GM21528 (cell line): ENCODE measurements around the gene WDR72.

Experiments used
- ATAC-seq: cut with Tn5 transposase; IDR thresholded peaks from one replicate; pipeline ENCODE4 v1.9.1; 2021; ENCODE audit warnings: mild to moderate bottlenecking, moderate library complexity; ENCODE audit not compliant: unreplicated experiment, low FRiP score

The WDR72 gene

DNA sequence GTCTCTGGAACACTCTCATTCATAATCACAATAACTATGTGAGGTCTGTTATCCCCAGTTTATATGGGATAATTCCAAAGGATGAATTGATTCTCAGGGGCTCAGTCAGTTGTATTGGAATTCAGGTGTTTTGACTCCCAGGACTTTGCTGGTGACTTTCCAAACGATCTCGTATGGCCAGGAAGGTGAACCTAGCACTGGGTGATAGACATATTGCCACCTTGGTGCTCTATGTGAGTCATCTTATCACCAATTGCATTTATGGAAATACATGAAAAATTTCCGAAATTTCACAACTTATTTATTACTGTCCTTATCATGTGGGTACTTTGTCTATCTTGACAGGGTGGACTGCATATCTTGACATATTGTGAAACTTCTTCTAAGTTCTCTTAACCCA is 287.3 kb downstream of the WDR72 start:
- no peak for ATAC-seq

DNA sequence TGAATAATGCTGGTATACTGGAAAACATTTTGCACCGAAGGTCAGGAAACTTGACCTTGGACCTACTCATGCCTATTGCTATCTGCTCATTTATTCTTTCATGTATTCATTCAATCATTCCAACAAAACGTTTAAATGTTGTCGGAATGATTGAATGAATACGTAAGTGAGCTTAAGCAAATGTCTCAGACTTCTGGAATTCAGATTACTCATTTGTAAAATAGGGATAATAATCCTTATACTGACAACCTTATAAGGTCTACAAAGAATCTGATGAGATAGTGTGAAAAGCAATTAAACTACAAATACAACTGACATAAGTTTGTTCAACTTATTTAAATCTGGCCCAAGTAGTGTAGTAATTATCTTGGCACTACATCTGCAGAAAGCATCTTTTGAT is 288.7 kb downstream of the WDR72 start:
- no peak for ATAC-seq

DNA sequence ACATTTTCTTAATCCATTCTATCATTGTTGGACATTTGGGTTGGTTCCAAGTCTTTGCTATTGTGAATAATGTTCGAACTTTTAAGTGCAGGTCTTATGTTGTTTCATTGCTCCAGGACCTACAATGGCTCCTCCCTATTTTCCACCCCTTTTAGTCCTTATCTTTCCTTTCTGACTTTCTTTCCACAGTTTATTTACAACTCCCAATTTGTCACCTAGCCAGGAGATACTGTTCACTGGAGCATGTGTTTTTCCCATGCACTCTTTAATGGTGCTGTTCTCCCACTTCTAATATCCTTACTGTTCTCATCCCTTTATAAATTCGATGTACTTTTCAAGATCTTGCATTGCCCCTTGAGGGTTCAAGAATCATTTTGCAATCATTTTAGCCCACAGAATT is 290.0 kb downstream of the WDR72 start:
- ATAC-seq = no peak
